WTC11 (cell line): ENCODE measurements around the gene METTL15. TPM values are rescaled to one million over a fixed set of nuclear protein-coding genes. Genes with fewer than 3 reads are reported as not detected.
"Not testable (repeated sequence)": the region's sequence is repeated elsewhere in the genome, so short reads cannot be mapped to it uniquely, and the experiment has no call there.

Source experiments
- ATAC-seq: fragments of 200-7000 bp; cut with Tn5 transposase; 2 replicates; pipeline ENCODE4 v1.10.0; 2021; ENCODE audit warnings: mild to moderate bottlenecking, moderate library complexity
- CTCF ChIA-PET: fragments of 300-600 bp; sonication (Branson Sonifier 250); formaldehyde crosslinking; loops from one replicate; lab custom pipeline; 2021; ENCODE audit warnings: antibody characterized with exemption; lab: Charles Lee
- POLR2A ChIA-PET: fragments of 350-600 bp; sonication (Branson Sonifier 250); formaldehyde crosslinking; loops from one replicate; lab custom pipeline; 2021; ENCODE audit warnings: antibody characterized with exemption; lab: Charles Lee
- DNase-seq: peaks from one replicate; pipeline ENCODE4 v3.0.0; 2021; ENCODE audit warnings: low spot score
- H3K27ac Mint-ChIP-seq: 2 replicates; pipeline ENCODE4 v1.8.0; 2021; ENCODE audit warnings: mixed read lengths
- H3K27me3 Mint-ChIP-seq: 2 replicates; pipeline ENCODE4 v1.8.0; 2021; ENCODE audit warnings: low read depth, mild to moderate bottlenecking, moderate library complexity, mixed read lengths
- H3K36me3 Mint-ChIP-seq: 2 replicates; pipeline ENCODE4 v1.8.0; 2021; ENCODE audit warnings: mixed read lengths
- H3K4me1 Mint-ChIP-seq: 2 replicates; pipeline ENCODE4 v1.8.0; 2022; ENCODE audit warnings: mixed read lengths
- H3K4me3 Mint-ChIP-seq: 2 replicates; pipeline ENCODE4 v1.8.0; 2021; ENCODE audit warnings: mild to moderate bottlenecking, moderate library complexity, mixed read lengths
- H3K9me3 Mint-ChIP-seq: 2 replicates; pipeline ENCODE4 v1.8.0; 2021; ENCODE audit warnings: mixed read lengths
- AFF4 ChIP-seq: sonication (generic); formaldehyde crosslinking; IDR thresholded peaks from 2 replicates; pipeline ENCODE4 v1.8.1; 2023; ENCODE audit warnings: mild to moderate bottlenecking, missing genetic modification reagents, borderline replicate concordance
- CDX4 ChIP-seq: fragments of 250-450 bp; sonication (Bioruptor Pico); IDR thresholded peaks from 2 replicates; pipeline ENCODE4 v1.9.0; 2021; ENCODE audit warnings: moderate library complexity, mild to moderate bottlenecking, inconsistent platforms, borderline replicate concordance
- CREM ChIP-seq: sonication (generic); formaldehyde crosslinking; IDR thresholded peaks from 2 replicates; pipeline ENCODE4 v1.8.1; 2022; ENCODE audit warnings: mild to moderate bottlenecking, missing genetic modification reagents, moderate library complexity
- FOXJ3 ChIP-seq: sonication (generic); formaldehyde crosslinking; IDR thresholded peaks from 2 replicates; pipeline ENCODE4 v1.9.0; 2021; ENCODE audit warnings: missing genetic modification reagents, mild to moderate bottlenecking, borderline replicate concordance
- GRHL2 ChIP-seq: fragments of 250-450 bp; sonication (Bioruptor Pico); IDR thresholded peaks from 2 replicates; pipeline ENCODE4 v1.8.0; 2022; ENCODE audit warnings: mild to moderate bottlenecking, moderate library complexity; ENCODE audit not compliant: insufficient replicate concordance, severe bottlenecking
- PREB ChIP-seq: sonication (generic); formaldehyde crosslinking; IDR thresholded peaks from 2 replicates; pipeline ENCODE4 v1.8.1; 2022; ENCODE audit warnings: mild to moderate bottlenecking, missing genetic modification reagents, moderate library complexity, borderline replicate concordance
- PRRX2 ChIP-seq: fragments of 250-450 bp; sonication (Bioruptor Pico); IDR thresholded peaks from 2 replicates; pipeline ENCODE4 v1.8.0; 2021; ENCODE audit warnings: mild to moderate bottlenecking
- SMAD4 ChIP-seq: sonication (generic); formaldehyde crosslinking; IDR thresholded peaks from 2 replicates; pipeline ENCODE4 v1.8.0; 2022; ENCODE audit warnings: mild to moderate bottlenecking, missing genetic modification reagents
- TP53 ChIP-seq: sonication (generic); formaldehyde crosslinking; IDR thresholded peaks from 2 replicates; pipeline ENCODE4 v1.8.1; 2023; ENCODE audit warnings: mild to moderate bottlenecking, missing genetic modification reagents
- ZNF263 ChIP-seq: sonication (generic); formaldehyde crosslinking; IDR thresholded peaks from 2 replicates; pipeline ENCODE4 v1.8.1; 2022; ENCODE audit warnings: low read depth, mild to moderate bottlenecking, moderate library complexity, missing genetic modification reagents
- ZNF281 ChIP-seq: sonication (generic); formaldehyde crosslinking; IDR thresholded peaks from 2 replicates; pipeline ENCODE4 v1.8.0; 2023; ENCODE audit warnings: mild to moderate bottlenecking, missing genetic modification reagents
- ZNF317 ChIP-seq: sonication (generic); formaldehyde crosslinking; IDR thresholded peaks from 2 replicates; pipeline ENCODE4 v1.8.1; 2023; ENCODE audit warnings: low read depth, mild to moderate bottlenecking, moderate library complexity, missing genetic modification reagents, borderline replicate concordance
- ZNF396 ChIP-seq: fragments of 250-450 bp; sonication (Bioruptor Pico); IDR thresholded peaks from 2 replicates; pipeline ENCODE4 v1.8.0; 2021; ENCODE audit warnings: mild to moderate bottlenecking, moderate library complexity, borderline replicate concordance
- ZNF423 ChIP-seq: fragments of 250-450 bp; sonication (Bioruptor Pico); IDR thresholded peaks from 2 replicates; pipeline ENCODE4 v2.1.2; 2022; ENCODE audit warnings: mild to moderate bottlenecking, moderate library complexity
- total RNA-seq: library from RNA; stranded (reverse); gene quantifications from 3 replicates; pipeline ENCODE4 v1.2.3, GENCODE V29; 2021
- TF ChIP-seq, protein P1 (sequence below): sonication (generic); formaldehyde crosslinking; IDR thresholded peaks from 2 replicates; pipeline ENCODE4 v1.8.0; 2022; ENCODE audit warnings: mild to moderate bottlenecking, missing genetic modification reagents
- TF ChIP-seq, protein P2 (sequence below): sonication (generic); formaldehyde crosslinking; IDR thresholded peaks from 2 replicates; pipeline ENCODE4 v1.8.0; 2022; ENCODE audit warnings: mild to moderate bottlenecking, missing genetic modification reagents
- TF ChIP-seq, protein P3 (sequence below): fragments of 250-450 bp; sonication (Bioruptor Pico); IDR thresholded peaks from 2 replicates; pipeline ENCODE4 v2.1.2; 2022; ENCODE audit warnings: mild to moderate bottlenecking, moderate library complexity
- TF ChIP-seq, protein P4 (sequence below): sonication (generic); formaldehyde crosslinking; IDR thresholded peaks from 2 replicates; pipeline ENCODE4 v1.8.1; 2022; ENCODE audit warnings: low read depth, missing genetic modification reagents, borderline replicate concordance

METTL15 gene
- total RNA-seq, 1 experiment from 2014 or later: 13.2 TPM

DNA sequence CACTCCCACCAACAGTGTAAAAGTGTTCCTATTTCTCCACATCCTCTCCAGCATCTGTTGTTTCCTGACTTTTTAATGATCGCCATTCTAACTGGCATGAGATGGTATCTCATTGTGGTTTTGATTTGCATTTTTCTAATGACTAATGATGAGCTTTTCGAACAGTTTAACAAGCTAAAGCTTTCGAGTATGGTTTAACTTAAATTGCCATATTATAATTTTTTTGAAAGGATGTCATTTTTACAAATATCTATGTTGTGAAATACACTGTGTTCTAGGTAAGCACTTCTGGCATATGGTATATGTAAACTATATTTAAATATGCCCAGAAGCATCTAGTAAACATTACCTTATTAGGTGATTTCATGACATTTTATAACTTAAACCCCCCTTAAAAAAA, 20.5 kb upstream of the METTL15 start:
- POLR2A ChIA-PET, ATAC-seq, H3K36me3 Mint-ChIP-seq, H3K4me3 Mint-ChIP-seq, H3K9me3 Mint-ChIP-seq, H3K27ac Mint-ChIP-seq, DNase-seq, H3K4me1 Mint-ChIP-seq, H3K27me3 Mint-ChIP-seq, CTCF ChIA-PET: not testable (repeated sequence)

DNA sequence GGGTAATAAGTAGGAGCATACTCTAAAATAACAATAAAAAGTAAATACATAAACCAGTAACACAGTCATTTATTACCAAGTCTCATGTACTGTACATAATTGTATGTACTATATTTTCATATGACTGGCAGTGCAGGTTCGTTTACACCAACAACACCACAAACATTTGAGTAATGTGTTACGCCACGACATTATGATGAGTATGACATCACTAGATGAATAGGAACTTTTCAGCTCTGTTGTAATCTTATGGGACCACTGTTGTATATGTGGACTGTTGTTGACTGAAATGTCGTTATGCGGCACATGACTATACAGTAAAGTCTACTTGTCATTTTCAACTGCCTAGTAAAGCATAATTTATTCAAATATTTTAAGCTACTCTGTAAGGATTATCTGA, 18.8 kb upstream of the METTL15 start:
- ChIA-PET CTCF (interaction anchor here (1.8 kb wide), 1 partner anchor 391 kb away, joined by 5 read pairs; no protein-coding TSS in a partner anchor), POLR2A (no interaction called here)
- Mint-ChIP-seq H3K9me3 (no peaks in the 10 kb centered on the region), H3K27me3 (no peaks in the 10 kb centered on the region), H3K36me3 (peaks cover 9% of the 10 kb centered on the region), H3K27ac (no peak overlapping the region), H3K4me3 (no peak overlapping the region), H3K4me1 (no peaks in the 10 kb centered on the region)
- ATAC-seq: no peak
- DNase-seq: no peak
- TF ChIP-seq GRHL2 (CRISPR knock-in tag) (no peak), CDX4 (CRISPR knock-in tag) (no peak), CREM (no peak), ZNF423 (no peak), ZNF281 (CRISPR knock-in tag) (no peak), SMAD4 (CRISPR knock-in tag) (no peak), TP53 (CRISPR knock-in tag) (no peak), ZNF263 (CRISPR knock-in tag) (no peak), FOXJ3 (CRISPR knock-in tag) (no peak), ZNF396 (no peak), PRRX2 (CRISPR knock-in tag) (no peak), PREB (CRISPR knock-in tag) (no peak), AFF4 (CRISPR knock-in tag) (no peak), ZNF317 (CRISPR knock-in tag) (no peak)
- TF ChIP-seq, protein P1, sequence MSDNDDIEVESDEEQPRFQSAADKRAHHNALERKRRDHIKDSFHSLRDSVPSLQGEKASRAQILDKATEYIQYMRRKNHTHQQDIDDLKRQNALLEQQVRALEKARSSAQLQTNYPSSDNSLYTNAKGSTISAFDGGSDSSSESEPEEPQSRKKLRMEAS: no peak
- TF ChIP-seq, protein P2, sequence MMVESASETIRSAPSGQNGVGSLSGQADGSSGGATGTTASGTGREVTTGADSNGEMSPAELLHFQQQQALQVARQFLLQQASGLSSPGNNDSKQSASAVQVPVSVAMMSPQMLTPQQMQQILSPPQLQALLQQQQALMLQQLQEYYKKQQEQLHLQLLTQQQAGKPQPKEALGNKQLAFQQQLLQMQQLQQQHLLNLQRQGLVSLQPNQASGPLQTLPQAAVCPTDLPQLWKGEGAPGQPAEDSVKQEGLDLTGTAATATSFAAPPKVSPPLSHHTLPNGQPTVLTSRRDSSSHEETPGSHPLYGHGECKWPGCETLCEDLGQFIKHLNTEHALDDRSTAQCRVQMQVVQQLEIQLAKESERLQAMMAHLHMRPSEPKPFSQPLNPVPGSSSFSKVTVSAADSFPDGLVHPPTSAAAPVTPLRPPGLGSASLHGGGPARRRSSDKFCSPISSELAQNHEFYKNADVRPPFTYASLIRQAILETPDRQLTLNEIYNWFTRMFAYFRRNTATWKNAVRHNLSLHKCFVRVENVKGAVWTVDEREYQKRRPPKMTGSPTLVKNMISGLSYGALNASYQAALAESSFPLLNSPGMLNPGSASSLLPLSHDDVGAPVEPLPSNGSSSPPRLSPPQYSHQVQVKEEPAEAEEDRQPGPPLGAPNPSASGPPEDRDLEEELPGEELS (CRISPR knock-in tag): no peak
- TF ChIP-seq, protein P3, sequence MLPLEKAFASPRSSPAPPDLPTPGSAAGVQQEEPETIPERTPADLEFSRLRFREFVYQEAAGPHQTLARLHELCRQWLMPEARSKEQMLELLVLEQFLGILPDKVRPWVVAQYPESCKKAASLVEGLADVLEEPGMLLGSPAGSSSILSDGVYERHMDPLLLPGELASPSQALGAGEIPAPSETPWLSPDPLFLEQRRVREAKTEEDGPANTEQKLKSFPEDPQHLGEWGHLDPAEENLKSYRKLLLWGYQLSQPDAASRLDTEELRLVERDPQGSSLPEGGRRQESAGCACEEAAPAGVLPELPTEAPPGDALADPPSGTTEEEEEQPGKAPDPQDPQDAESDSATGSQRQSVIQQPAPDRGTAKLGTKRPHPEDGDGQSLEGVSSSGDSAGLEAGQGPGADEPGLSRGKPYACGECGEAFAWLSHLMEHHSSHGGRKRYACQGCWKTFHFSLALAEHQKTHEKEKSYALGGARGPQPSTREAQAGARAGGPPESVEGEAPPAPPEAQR (CRISPR knock-in tag): no peak
- TF ChIP-seq, protein P4, sequence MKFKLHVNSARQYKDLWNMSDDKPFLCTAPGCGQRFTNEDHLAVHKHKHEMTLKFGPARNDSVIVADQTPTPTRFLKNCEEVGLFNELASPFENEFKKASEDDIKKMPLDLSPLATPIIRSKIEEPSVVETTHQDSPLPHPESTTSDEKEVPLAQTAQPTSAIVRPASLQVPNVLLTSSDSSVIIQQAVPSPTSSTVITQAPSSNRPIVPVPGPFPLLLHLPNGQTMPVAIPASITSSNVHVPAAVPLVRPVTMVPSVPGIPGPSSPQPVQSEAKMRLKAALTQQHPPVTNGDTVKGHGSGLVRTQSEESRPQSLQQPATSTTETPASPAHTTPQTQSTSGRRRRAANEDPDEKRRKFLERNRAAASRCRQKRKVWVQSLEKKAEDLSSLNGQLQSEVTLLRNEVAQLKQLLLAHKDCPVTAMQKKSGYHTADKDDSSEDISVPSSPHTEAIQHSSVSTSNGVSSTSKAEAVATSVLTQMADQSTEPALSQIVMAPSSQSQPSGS (CRISPR knock-in tag): no peak
